Chondrocyte (in vitro differentiated cells): Measurements from ENCODE around the gene ZNF593OS. TPM values are rescaled to one million over a fixed set of nuclear protein-coding genes. Genes with fewer than 3 reads are reported as not detected.
A peak's percentile ranks its signal among the peaks of the same experiment; 100 is the strongest.

Experiments used
- DNase-seq: peaks from one replicate; pipeline ENCODE4 v3.0.0; 2021; ENCODE audit warnings: mixed read lengths, low spot score
- H3K27ac Mint-ChIP-seq: one replicate; pipeline ENCODE4 v1.8.0; 2021; ENCODE audit warnings: mild to moderate bottlenecking, moderate library complexity, mixed read lengths; ENCODE audit not compliant: unreplicated experiment
- H3K27me3 Mint-ChIP-seq: 2 replicates; pipeline ENCODE4 v1.8.0; 2021; ENCODE audit warnings: low read depth, mixed read lengths
- H3K36me3 Mint-ChIP-seq: 2 replicates; pipeline ENCODE4 v1.8.0; 2021; ENCODE audit warnings: low read depth, mixed read lengths
- H3K4me1 Mint-ChIP-seq: 2 replicates; pipeline ENCODE4 v1.8.0; 2021; ENCODE audit warnings: low read depth, mild to moderate bottlenecking, mixed read lengths
- H3K4me3 Mint-ChIP-seq: one replicate; pipeline ENCODE4 v1.8.0; 2021; ENCODE audit warnings: mild to moderate bottlenecking, moderate library complexity, mixed read lengths; ENCODE audit not compliant: unreplicated experiment
- H3K9me3 Mint-ChIP-seq: 2 replicates; pipeline ENCODE4 v1.8.0; 2021; ENCODE audit warnings: low read depth, mixed read lengths
- total RNA-seq: library from RNA; stranded (reverse); gene quantifications from 3 replicates; pipeline ENCODE4 v1.2.1, GENCODE V29; 2021
- TF ChIP-seq, protein P1 (sequence below): fragments of 200-600 bp; sonication (generic); IDR thresholded peaks from 2 replicates; pipeline ENCODE4 v1.5.0; 2021; ENCODE audit warnings: antibody characterized with exemption, mild to moderate bottlenecking, moderate library complexity

ZNF593OS gene
- total RNA-seq, 1 donor from 2014 or later, result not detected

DNA sequence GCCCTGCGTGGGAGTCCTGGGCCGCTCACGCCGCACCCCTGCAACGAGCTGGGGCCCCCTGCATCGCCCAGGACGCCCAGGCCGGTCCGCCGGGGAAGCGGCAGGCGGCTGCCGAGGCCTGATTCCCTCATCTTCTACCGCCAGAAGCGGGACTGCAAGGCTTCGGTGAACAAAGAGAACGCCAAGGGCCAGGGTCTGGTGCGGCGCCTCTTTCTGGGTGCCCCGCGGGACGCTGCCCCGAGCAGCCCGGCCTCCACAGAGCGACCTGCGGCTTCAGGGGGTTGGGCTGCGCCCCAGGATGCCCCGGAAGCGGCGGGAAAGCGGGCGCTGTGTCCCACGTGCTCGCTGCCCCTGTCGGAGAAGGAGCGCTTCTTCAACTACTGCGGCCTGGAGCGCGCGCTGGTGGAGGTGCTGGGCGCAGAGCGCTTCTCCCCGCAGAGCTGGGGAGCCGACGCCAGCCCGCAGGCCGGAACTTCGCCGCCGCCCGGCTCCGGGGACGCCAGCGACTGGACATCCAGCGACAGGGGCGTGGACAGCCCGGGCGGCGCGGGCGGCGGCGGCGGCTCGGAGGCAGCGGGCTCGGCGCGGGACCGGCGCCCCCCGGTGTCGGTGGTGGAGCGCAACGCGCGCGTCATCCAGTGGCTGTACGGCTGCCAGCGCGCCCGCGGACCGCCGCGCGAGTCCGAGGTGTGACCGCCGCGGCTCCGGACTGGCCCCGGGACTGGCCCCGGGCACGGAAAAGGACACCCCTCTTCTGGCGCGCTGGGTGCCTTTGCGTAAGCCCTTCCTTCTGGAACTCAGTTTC lies 10.0 kb downstream of the ZNF593OS start:
- peaks cover 20% of the 10 kb centered on the region for H3K4me1 Mint-ChIP-seq
- H3K27ac Mint-ChIP-seq, result no peak overlapping the region
- no peaks in the 10 kb centered on the region for H3K27me3 Mint-ChIP-seq
- peak; percentile 79 for DNase-seq
- no peaks in the 10 kb centered on the region for H3K36me3 Mint-ChIP-seq
- no peaks in the 10 kb centered on the region for H3K9me3 Mint-ChIP-seq
- H3K4me3 Mint-ChIP-seq, result peak overlapping the region; percentile 69
- TF ChIP-seq, protein P1, sequence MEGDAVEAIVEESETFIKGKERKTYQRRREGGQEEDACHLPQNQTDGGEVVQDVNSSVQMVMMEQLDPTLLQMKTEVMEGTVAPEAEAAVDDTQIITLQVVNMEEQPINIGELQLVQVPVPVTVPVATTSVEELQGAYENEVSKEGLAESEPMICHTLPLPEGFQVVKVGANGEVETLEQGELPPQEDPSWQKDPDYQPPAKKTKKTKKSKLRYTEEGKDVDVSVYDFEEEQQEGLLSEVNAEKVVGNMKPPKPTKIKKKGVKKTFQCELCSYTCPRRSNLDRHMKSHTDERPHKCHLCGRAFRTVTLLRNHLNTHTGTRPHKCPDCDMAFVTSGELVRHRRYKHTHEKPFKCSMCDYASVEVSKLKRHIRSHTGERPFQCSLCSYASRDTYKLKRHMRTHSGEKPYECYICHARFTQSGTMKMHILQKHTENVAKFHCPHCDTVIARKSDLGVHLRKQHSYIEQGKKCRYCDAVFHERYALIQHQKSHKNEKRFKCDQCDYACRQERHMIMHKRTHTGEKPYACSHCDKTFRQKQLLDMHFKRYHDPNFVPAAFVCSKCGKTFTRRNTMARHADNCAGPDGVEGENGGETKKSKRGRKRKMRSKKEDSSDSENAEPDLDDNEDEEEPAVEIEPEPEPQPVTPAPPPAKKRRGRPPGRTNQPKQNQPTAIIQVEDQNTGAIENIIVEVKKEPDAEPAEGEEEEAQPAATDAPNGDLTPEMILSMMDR, result peak; percentile 69

DNA sequence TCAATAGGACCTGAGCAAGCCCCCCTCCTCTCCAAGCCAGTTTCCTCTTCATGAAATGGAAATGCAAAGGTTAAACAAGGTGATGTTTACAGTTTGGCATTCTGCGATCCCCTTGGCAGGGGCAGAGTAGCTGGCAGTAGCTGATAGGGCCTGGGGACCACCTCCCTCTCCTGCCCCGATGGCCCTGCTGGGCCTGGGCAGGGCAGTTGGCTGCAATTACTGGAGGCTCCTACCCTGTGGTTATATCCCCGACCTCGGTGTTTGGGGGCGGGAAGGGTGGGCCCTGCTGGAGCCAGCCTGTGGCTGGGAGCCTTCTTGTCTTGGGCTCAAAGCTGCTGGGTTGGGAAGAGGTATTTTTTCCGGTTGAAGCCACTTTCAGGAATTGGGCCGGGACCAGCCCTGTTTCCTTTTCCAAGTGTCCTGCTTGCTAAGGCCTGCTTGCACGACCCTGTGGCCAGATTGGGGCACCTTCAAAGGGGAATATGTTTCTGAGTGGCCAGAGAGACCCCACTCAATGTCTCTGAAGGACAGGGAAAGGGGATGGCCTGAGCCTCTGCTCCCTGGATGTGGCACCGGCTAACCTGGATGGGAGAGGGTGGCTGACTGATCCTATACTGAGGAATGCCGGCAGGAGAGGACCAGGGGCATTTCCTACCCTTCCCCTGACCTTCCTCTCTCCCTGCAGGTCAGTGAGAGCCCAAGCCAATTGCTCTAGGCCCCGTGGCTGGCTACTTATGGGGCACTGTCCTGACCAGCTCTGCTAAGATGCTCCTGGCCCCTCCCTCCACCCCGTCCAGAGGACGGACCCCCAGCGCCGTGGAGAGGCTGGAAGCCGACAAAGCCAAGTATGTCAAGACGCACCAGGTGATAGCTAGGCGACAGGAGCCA lies 10.9 kb downstream of the ZNF593OS start:
- H3K4me1 Mint-ChIP-seq, result peaks cover 26% of the 10 kb centered on the region
- peak overlapping the region; percentile 51 for H3K4me3 Mint-ChIP-seq
- peaks cover 3% of the 10 kb centered on the region for H3K27me3 Mint-ChIP-seq
- no peaks in the 10 kb centered on the region for H3K36me3 Mint-ChIP-seq
- H3K9me3 Mint-ChIP-seq, result no peaks in the 10 kb centered on the region
- H3K27ac Mint-ChIP-seq, result no peak overlapping the region
- DNase-seq, result peak; percentile 57
- TF ChIP-seq, protein P1, result no peak

DNA sequence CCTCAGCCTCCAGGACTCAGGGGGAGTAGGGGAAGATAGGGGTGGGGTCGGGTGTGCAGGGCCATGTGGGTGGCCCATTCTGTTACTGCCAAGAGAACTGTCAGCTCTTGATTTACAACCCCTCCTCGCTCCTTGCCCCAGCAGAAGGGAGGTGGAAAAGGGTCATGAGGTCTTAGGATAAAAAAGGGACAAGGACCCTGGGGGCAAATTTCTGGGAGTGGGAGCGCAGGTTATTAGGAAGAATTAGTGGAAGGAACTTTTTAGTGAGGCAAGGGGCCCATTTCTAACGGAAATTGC lies 11.9 kb downstream of the ZNF593OS start:
- Mint-ChIP-seq H3K9me3 (no peaks in the 10 kb centered on the region), H3K4me1 (peaks cover 26% of the 10 kb centered on the region), H3K27me3 (peaks cover 3% of the 10 kb centered on the region), H3K36me3 (no peaks in the 10 kb centered on the region), H3K4me3 (peak overlapping the region; percentile 44), H3K27ac (no peak overlapping the region)
- DNase-seq, result no peak
- TF ChIP-seq, protein P1, result no peak

DNA sequence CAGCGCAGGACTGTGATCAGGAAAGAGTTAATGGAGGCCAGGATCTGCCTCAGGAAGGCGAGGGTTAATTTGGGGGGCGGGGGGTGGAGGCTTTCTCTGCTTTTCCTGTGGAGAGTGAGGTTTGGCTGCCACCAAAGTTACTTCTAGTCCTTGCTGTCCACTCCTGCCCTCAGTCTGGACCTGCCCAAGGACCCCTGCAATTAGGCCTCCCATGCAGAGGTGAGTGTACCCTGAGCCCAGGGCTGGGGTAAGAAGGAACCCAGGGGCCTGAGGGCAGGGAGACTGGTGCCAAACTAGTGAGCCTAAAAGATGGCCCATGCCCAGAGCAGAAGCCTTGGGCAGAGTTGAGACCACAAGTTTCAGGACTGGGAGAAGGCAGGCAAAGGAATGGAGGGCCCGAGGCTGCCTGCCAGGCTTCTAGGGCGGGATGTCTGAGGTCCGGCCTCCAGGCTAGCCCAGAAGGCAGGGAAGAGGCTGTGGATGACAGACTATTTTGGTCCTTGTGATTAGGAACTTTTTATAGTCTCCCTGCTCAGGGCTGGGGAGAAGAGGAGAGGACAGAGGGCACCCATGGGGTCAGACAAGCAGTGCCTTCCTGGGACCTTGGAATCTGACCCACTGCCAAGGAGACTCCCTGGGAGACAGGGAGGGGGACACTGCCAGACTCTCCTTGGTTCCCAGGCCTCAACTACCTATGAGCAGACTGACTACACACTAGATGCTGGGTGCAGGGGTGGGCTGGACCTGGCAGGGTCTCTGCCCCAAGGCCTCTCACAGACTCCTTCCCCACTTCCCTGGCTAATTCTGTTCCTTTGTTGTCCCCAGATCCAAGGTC lies 12.5 kb downstream of the ZNF593OS start, which contains the start of gene FAM110D:
TSS of gene FAM110D (plus strand) at position 172 of the 835 bp plus-strand sequence. CDS start 2,213 bp downstream, outside the sequence.
- TF ChIP-seq, protein P1, result no peak
- Mint-ChIP-seq H3K27ac (peak within 1 kb of the TSS; percentile 32), H3K36me3 (no peaks in the 10 kb centered on the region), H3K4me1 (peaks cover 24% of the 10 kb centered on the region), H3K9me3 (no peaks in the 10 kb centered on the region), H3K27me3 (peaks cover 3% of the 10 kb centered on the region), H3K4me3 (peak within 1 kb of the TSS; percentile 44)
- peak; percentile 41 for DNase-seq
